NT2/D1 (cell line): ENCODE measurements around the gene DIABLO.

Experiments used
- SUZ12 ChIP-seq: IDR thresholded peaks from 2 replicates; pipeline ENCODE4 v1.6.1; 2011; ENCODE audit not compliant: insufficient read length, insufficient read depth; ENCODE audit errors: extremely low read depth
- YY1 ChIP-seq: IDR thresholded peaks from 2 replicates; pipeline ENCODE4 v1.6.1; 2011; ENCODE audit not compliant: insufficient read length, insufficient read depth
- ZNF274 ChIP-seq: IDR thresholded peaks from 2 replicates; pipeline ENCODE4 v1.6.1; 2011; ENCODE audit warnings: mild to moderate bottlenecking, low read depth, low read length

DNA sequence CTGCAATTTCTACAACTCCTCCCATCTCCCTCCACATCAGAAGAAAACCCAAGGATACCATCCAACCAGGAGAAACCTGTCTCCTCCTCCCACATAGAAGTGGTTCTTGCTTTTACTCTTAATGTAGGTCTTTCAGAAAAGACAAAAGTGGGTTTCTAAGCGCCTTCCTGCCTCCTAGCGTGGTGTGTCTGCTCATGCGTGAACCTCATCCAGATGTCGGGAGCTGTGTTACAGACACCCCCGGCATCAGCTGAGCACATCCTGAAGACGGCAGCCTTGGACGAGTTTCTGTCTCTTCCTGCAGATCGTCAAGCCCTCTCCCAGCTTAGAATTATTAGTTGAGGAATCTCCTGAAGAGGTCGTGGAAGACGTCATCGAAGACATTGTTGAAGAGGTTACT is 33.4 kb downstream of the DIABLO start:
- TF ChIP-seq ZNF274 = no peak
- no peak for TF ChIP-seq YY1
- TF ChIP-seq SUZ12 = no peak
